Measurements from ENCODE around the gene FIP1L1.

Gene FIP1L1

DNA sequence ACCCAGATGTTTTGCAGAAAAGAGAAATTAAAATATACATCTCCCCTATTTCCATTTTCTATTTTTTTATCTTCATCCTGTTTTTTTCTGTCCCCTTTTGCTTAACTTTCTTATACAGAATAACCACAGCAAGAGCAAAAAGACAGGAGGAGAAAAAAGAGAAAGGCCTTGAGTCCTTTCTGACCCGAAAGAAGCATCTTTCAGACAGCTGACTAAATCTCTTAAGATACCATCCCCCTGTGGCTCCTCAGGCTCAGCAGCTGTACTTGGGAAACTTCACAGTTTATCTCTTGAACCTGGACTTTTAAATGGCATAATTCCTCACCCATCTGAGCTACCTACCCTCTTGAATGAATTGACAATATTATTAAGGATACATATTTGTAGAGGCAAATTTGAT lies 100.2 kb downstream of the FIP1L1 start:
- DNase-seq, result no peak

DNA sequence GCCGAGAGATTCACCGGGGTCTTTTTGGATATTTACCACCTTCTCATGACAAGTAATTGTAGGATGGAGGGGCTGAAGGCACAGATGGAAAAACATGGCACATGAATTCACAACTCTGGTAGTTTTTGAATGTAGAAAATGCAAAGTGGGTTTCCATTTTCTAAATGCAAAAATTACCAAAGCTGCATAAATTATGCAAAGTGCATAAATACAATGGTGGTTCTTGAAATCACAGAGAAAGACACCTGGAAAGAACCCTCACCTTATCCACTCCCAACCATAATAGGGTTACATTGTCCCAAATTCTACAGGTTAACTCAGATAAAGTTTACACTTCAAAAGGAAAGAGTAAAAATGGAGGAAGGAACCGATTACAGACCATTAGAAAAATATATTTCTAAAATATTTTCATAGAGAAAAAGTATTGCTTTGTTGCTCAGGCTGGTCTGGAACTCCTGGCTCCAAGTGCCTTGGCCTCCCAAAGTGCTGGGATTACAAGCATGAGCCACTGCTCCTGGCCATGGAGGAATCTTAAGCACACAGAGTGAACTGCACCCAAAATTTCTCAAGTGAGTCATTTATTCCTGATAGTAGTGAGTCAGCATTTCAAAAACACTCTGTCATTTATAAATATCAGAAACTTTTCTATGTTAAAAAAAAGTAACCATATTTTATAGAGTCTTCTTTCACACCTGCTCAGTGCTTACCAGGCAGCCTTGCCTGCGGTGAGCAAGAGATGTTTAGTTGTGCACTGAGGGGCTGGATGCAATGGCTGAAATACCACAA lies 101.4 kb downstream of the FIP1L1 start:
- DNase-seq, result no peak

DNA sequence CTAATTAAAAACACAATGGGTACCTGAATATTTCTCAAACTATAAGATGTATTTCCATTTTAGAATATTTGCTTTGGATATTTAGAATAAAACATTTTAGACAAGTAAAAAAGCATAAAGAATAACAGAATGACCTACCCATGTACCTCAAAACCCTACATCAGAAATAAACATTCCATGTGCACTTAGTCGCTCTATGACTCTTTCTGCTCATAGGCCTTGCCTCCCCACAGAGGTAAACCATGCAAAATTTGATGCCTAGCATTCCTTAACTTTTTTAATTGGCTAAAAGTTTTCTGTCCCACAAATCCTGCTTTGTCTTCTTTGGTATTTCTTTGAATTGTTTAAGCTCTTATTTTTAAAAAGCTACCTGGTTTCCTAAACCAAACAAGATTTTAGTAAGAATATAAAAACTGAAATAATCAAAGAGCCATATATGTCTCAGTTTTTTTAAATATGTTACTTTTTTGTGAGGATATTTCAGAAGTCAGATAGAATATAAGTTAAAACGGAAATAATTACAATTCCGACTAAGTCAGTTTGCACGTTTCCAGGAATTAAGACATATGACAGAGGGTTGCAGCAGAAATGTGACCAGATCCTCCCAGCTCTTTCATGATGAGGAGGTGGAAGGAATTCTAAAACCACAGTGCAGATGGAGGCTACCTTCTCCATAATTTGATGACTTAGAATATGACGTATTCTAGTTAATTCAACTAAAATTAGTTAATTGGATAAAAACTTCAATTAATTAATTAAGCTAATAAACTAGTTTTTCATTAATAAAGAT lies 102.5 kb downstream of the FIP1L1 start:
- DNase-seq, result no peak

DNA sequence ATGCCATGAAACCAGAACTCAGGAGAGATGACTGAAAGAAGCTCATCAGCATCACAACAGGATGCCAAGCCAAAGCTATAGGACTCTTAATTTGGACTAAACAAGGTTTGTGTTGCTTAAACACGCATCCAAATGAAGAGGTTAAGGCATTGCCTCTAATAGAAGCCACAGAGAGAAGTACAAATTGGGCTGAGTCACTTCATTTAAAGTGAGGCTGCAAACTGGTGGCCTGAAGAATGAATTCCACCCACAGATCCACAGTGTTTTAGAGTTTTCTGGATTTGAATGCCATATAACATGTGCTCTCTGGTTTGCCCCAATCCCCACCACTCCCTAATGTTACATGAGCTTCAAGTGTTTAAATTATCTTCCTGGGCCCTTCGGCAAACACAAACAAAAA lies 103.5 kb downstream of the FIP1L1 start:
- DNase-seq, result no peak

DNA sequence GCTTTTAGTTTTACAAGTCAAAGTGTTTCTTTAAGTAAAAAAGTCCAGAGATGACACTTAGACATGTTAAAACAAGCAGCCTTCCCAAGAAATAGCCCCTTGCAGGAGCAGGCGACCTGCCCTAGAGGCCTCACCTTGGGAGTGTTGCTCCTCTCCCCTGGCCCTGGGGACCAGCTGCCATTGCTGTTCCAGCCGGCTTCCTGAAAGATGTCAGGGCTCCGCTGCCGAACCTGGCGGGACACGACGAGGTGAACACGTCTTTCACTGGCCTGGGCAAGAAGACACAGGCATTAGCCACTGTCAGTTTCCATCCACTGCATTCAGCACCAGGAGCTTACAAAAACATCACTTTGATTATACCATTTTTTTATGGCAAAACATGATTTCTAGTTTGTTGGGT lies 104.1 kb downstream of the FIP1L1 start:
- DNase-seq, result no peak

DNA sequence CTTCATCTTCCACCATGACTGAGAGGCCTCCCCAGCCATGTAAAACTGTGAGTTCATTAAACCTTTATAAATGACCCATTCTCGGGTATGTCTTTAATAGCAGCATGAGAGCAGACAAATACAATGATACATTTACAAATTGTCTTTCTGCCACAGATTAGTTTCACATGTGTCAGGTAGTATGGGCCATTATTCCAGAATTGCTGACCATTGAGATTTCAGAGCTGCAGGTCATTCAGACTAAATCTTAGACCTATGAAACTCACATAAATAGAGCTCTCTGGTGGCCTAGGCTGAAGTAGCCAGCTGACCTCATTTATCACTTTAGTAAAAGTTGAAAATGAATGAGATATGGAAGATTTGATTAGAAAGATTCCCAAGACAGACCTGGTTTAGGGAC lies 105.8 kb downstream of the FIP1L1 start:
- DNase-seq, result no peak

DNA sequence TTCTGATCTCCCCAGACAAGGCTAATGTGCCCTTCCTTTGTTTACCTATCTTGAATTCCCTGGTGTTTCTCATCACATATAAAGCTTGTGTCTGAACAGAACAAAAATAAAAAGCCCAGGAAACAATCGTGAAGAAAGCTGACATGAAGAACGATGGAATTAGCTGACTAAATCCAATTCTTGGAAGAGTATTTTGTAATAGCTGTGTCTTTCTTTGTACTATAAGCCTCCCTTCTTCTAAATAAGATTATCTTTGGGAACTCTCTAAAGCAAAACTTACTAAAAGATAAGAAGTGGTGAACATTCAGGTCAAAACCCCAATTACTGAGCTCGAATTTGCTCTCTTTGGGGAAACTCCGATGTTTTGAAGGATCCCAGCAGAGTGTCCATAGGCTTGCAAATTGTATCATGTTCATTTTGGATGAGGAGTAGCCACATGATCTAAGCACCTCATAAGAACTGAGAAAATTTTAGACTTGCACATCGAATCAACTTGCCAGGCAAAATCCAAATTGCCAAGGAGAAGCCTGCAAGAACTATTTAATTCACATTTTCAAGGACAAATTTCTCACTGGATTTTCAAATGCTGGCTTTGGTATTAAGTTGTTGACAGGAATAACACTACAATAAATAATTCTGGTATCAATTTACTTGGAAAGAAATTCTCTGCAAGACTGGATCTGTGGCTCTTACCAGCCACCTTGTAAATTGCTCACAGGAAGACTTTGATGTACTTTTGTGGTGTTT lies 107.6 kb downstream of the FIP1L1 start:
- no peak for DNase-seq

DNA sequence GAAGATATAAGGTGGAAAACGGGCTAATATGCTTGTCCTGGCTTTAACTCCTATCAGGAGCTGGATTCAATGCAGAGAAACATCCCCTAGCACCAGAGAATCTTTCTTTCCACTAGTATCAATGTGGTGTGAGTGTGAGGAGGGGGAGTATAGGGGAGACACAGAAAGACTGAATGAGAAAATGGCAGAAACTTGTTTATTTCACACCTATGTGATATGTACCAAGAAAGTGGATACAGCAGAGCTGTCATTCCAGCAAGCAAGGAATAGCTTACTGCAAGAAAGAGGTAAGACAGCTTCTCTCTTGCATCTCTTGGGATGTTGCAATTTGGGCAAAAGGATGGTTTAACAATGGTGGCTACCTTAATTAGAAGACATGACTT lies 108.2 kb downstream of the FIP1L1 start:
- DNase-seq, result no peak

DNA sequence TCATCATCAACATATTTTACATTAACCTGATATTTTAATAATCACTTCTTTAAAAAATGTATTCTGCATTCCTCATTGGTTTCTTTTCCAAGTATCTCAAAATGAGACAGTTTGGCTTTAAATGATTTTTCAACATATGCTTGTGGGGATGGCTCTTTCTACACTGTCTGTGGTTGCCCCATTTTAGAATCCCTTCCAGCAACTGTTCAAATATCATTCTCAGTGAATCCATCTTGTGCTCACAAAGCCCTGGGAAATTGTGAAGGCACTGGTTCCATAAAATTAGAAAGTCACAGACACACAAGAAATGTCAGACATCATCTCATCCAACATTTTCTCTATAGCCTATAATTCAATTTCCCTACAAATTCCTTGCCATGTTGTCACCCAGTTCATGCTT lies 110.3 kb downstream of the FIP1L1 start:
- DNase-seq, result no peak

DNA sequence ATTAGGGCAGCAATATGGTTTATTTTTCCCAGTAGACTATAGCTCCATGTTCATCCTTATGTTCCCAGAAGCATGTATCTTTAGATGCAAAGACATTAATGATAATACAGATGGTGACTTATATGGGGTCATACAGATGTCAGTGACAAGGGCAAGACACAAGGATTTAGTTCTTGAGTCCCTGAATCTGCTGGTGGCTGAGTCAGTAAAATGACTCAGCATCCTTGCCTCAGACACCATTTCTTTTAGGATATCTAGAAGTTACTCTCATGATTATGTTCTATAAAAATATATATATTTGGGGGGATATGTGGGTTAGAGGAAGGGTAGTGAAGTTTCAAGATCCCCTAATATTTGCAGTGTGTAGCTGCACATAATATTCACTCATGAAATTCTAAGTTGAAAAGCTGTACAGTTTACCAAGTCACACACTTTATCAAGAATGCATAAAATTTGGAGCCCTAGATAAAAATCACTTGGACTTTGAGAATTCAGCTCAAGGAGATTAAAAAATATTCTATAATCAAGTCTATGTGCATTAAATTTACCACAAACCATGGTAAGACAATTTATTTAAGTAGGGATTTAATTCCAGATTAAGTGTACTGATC lies 111.9 kb downstream of the FIP1L1 start:
- DNase-seq, result no peak

DNA sequence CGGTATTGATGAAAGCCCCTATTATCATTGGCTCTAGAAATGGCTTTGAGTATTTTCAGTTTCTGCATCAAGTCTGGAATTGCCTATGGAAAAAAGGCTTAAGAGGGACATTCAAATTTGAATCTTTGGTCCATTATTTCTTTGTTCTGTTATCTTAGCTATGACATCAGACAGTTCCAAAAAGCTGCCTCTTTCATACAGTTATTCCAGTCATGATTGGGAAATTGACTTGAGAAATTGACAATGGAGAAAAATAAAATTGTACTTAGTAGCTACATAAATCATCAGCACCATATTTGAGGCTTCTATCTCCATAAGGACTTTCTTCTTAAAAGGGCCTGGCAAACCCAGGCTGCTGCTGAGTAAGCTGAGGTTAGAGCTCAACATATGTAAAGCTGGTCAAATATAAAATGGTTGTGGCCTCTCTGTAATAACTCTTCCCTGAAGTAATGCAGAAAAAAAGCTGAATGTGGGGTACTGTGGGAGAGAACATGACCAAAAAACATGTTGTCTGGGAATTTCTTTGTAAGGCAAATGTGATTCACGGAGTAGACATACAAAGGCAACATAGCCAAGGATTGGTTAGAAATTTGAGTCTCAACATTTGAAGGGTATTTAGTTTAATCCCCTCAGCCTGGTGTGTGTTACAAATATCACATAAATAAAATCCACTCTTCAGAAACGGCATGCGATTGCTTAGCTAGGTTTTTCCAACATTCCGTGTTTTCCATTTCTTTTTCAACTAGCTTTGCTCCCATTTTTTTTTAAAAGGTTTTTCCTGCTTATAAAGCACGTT lies 112.9 kb downstream of the FIP1L1 start:
- DNase-seq, result no peak

DNA sequence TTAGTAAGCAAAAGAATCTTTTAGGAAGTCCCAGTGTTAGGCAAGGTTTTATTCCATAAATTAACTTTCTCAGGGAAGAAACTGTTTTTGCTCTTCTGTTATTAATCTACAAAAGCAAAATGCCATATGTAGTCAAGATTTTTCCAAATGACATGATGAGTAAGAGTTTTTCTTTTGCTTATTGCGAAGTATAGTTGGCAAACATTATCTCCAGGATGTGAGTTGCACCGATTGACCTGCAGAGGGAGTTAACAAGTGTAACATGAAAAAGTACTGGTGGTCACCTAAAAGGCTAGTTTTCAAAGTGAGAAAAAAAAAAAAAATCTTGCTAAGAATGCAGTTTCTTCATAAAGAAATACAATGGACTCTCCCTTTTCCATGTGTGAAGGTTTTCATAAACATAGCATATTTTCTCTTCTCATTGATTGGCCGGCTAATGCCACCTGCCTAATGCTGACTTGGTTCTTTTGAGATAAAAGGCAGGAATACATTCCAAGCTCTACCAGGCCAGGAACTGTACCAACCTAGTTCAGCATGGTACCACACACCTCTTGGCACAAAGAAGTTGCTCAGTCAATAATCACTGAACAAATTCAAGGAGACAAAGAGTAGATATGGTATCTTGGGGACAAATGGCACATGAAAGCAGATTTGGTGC lies 113.7 kb downstream of the FIP1L1 start:
- DNase-seq, result peak; percentile 49

DNA sequence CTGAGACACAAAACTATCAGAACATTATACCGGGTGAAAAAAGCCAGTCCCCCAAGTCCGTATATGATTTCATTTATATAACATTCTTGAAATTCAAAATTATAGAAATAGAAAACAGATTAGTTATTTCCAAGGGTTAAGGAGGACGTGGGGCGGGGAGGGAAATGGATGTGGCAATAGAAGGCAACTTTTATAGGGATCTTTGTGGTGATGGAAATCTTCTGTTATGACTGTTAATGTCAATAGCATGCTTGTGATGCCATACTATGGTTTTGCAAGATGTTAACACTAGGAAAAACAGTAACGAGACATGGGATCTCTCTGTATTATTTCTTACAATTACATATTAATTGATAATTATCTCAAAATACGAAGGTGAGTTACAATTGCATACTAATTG lies 117.4 kb downstream of the FIP1L1 start:
- DNase-seq, result no peak

DNA sequence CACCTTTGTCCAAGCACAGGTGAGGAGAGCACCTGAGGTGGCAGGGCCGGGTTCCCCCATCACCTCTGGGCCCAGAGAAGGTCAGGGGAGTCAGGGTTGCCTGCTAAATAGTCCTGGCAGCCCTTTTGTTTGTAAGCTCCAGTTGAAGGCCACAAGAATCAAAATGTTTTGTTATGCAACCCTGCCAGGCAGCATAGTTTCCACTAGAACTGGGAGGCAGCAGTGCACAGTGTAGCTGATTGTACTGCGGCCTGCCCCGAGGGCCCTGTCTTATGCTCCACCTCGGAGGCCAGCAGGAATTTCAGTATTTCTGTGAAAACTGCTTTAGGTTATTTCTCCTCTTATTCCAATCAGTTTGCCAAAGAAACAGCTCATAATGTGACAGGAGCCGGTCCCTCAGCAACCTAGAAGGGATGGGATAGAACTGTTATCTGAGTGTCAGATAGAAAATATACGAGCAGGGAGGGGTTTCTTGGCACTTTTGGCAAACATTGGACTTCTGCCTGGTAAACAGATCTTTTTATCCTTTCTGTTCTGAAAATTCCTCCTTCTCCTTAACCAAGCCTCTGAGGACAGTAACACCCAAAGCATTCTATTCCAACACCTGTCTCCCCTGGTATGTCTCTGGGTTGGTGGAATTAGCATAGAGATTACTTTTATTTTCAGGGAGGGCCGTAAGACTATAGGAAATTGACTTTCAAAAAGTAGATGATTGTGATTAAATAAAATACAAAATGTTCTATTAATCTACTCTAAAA lies 120.2 kb downstream of the FIP1L1 start:
- no peak for DNase-seq

DNA sequence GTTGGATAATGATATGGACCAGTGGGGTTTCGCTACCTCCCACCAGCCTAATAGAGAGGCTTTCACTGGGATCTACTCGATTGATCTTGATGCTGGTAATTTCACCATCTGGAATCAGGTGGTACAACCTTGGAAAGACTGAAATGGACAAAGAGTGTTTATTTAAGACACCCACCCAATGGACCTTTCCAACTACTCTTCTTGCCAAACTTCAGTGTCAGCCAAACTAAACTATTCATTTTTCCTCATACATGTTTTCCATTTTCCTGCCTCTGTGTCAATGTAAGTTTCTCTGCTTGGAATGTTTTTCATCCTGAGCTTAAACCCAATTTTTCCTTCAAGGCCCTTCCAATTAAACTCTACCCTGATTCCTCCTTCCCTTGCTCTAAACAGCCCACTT lies 121.3 kb downstream of the FIP1L1 start:
- no peak for DNase-seq

DNA sequence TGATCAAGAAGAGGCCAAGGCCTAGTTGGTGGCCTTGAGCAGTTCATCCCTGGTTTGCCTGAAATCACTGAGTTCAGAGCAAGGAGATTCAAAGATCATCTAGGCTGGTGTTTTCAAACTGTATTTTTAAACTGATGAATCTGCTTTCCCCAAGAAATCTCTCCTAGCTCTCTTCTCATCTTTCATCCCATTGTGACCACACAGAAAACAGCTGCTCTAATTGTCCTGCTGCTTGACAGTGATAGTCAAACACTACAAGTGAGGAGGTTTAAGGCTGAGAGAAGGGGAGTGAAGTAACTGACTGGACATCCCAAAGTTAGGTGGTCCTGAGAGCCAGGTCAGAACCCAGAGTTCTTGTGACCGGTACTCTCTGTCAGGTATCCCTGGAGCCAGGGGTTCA lies 122.3 kb downstream of the FIP1L1 start:
- no peak for DNase-seq

DNA sequence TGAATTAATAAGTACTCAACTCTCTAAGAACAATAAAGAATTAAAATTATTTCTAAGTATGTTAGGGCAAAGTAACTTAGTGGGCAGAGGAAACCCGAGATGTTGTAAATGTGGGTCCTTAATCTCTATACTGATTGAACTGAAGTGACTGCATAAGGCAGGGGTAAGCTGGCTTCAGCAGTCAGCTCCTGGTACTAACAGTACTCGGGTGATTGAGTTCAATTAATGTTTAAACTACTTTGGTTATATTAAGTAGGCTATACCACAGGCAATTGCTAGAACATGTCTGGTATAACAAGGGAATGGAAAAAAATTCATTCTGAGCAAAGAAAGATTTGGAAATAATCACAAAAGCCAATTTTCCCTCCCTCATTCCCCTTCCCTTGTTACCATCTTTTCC lies 123.1 kb downstream of the FIP1L1 start:
- DNase-seq, result no peak

DNA sequence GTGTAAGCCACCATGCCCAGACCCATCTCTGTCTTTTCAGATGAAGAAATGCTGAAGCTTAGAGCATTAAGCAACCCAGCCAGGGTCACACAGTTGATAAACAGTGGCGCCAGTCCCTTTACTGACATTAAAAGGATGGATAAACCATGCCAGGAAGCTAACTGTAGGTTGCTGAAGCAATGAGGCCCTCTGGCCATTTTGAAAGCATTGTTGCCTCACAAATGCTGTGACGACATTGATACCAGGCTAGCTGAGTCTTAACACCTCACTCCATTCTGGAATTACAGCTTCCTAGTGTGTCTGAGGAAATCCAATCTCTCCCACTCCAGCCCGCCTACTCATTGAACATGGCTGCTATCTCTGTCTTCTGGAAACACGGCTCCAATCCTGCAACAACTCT lies 124.1 kb downstream of the FIP1L1 start:
- no peak for DNase-seq

DNA sequence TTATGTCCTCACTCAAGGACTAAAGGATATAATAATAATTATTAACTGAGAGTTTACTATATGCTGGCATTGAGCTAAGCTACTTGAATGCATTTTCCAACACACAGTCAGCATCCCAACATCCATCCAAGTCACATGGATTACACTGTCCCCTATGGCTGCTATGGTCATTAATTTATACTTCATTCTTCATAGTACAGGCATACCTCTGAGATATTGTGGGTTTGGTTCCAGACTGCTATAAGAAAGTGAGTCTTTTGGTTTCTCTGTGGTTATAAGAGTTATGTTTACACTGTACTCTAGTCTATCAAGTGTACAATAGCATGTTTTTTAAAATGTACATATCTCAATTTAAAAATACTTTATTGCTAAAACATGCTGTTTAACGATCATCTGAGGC lies 124.7 kb downstream of the FIP1L1 start:
- no peak for DNase-seq

DNA sequence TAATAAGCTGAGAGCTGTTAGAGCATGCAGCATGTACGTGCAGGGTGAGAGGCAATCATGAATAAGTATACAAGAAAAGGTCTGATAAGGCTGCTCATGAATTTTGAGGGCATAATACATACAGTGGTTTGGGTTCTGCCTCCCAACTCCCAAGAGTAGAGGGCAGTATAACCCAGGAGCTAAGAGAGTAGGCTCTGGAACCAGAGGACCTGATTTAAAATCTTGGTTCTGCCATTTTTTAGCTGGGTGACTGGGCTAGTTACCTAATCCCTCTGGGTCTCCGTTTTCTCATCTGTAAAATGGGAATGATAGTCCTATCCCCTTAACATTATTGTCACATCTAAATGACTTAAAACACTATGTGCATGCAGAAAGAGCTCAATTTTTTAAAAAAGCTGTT lies 128.5 kb downstream of the FIP1L1 start:
- no peak for DNase-seq

DNA sequence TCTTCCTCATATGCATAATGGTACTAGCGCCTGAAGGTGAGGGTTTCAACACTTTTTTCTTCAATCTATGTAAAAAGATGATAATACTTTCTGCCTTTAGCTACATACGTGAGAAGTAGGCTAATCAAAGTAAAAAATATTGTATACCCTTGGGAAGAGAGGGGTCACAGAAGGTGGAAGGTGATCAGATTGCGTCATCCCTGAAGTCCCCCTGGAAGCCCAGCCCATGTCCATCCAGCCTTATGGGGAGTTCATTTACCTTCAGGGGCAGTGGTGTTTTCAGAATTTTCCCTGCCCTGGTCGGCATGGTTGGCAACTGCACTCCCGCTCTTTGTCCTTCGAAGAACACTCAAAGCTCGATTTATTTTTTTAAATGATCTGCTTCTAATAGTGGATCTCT lies 129.6 kb downstream of the FIP1L1 start:
- DNase-seq, result no peak

All from NCI-H146 (cell line).